Effector memory CD8-positive, alpha-beta T cell (primary cell): ENCODE results near the gene SSR4.

ENCODE experiments used
- ATAC-seq: fragments of 150-1000 bp; cut with Tn5 transposase; replicated peaks from 2 replicates; pipeline ENCODE4 v1.10.0; 2021; ENCODE audit warnings: mild to moderate bottlenecking, moderate library complexity
- DNase-seq, 3 experiments: peaks; one replicate each; pipeline ENCODE4 v3.0.0; 2021
- H3K27ac Mint-ChIP-seq, 2 donors: one replicate each; pipeline ENCODE4 v1.8.0; 2022; ENCODE audit warnings: mild to moderate bottlenecking in 2 of 2, mixed read lengths in 2 of 2, moderate library complexity in 2 of 2
- H3K27me3 Mint-ChIP-seq, 2 donors: one replicate each; pipeline ENCODE4 v1.8.0; 2022; ENCODE audit warnings: mixed read lengths in 2 of 2
- H3K36me3 Mint-ChIP-seq: one replicate; pipeline ENCODE4 v1.8.0; 2022; ENCODE audit warnings: mild to moderate bottlenecking, moderate library complexity, mixed read lengths; ENCODE audit not compliant: insufficient read depth
- H3K4me1 Mint-ChIP-seq, 2 donors: one replicate each; pipeline ENCODE4 v1.8.0; 2022; ENCODE audit warnings: low read depth in 2 of 2, mixed read lengths in 2 of 2
- H3K4me3 Mint-ChIP-seq, 2 donors: one replicate each; pipeline ENCODE4 v1.8.0; 2022; ENCODE audit warnings: mild to moderate bottlenecking in 2 of 2, mixed read lengths in 2 of 2, moderate library complexity in 2 of 2
- H3K9me3 Mint-ChIP-seq, 2 donors: one replicate each; pipeline ENCODE4 v1.8.0; 2022; ENCODE audit warnings: mixed read lengths in 2 of 2

The SSR4 gene

GRCh38 chrX:153799326-153799725 lies 4.9 kb downstream of the SSR4 start:
- H3K9me3 Mint-ChIP-seq = no peaks in the 10 kb centered on the region
- H3K4me1 Mint-ChIP-seq = peaks cover 9 to 16% of the 10 kb centered on the region in 2 donors
- H3K36me3 Mint-ChIP-seq = peaks cover 29% of the 10 kb centered on the region
- ATAC-seq (no peak), DNase-seq (no peak)
- no peak overlapping the region for H3K27ac Mint-ChIP-seq
- H3K27me3 Mint-ChIP-seq = no peaks in the 10 kb centered on the region
- H3K4me3 Mint-ChIP-seq = no peak overlapping the region

DNA sequence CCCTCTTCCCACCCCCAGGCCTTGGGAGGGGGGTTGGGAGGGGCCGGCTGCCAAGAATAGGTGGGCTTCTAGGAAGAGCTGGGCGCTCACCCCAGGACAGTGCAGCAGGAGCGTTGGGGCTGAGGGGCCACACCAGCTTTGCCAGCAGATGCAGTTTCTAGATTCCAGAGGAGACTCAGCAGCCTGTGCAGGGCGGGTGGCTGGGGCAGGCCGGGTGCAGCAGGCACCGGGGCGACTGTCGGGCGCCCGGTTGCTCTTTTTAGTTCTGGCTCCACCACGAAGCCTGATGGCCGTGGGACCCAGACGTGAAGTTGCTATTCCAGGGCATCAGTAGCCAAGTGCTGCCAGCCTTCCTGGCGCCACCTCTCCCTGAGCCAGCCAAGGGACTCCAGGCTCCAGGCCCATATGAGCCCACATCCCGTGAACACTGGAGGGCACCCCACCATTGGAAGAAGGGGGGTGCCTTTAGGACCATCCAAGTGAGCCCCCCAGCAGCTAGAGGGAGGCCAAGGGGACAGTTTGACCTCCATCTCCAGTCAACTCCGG lies 5.8 kb downstream of the SSR4 start:
- Mint-ChIP-seq H3K9me3 (no peaks in the 10 kb centered on the region), H3K4me1 (peaks cover 7 to 11% of the 10 kb centered on the region in 2 donors), H3K4me3 (no peak overlapping the region), H3K27me3 (no peaks in the 10 kb centered on the region), H3K36me3 (peaks cover 31% of the 10 kb centered on the region), H3K27ac (peak overlapping the region; percentile 35 to 66)
- ATAC-seq (no peak), DNase-seq (no peak)

DNA sequence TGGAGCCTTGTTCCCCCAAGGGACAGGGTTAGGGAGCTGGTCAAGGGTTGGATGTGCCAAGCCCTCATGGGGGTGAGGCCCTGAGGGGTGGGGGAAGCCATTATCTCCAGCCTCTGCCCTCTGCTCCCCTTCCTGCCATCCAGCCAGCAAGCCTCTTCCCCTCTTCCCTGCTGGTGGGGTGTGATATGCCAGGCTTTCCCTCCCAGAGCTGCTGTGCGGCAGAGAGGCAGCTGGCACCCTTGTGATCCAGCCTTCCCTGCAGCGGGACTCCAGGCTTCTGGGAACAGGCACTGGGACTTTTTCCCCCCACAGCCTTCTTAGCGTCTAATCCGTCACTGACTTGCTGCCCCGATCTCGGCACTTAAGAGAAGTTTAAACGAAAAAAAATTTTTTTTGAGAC lies 6.3 kb downstream of the SSR4 start:
- Mint-ChIP-seq H3K27me3 (no peaks in the 10 kb centered on the region), H3K27ac (peak overlapping the region in 1 of 2 donors; percentile 66), H3K9me3 (no peaks in the 10 kb centered on the region), H3K4me1 (peaks cover 4 to 9% of the 10 kb centered on the region in 2 donors), H3K36me3 (peaks cover 31% of the 10 kb centered on the region), H3K4me3 (no peak overlapping the region)
- ATAC-seq (no peak), DNase-seq (no peak)

- H3K9me3 Mint-ChIP-seq = no peaks in the 10 kb centered on the region
- no peaks in the 10 kb centered on the region for H3K27me3 Mint-ChIP-seq
- no peak for ATAC-seq
- no peak overlapping the region for H3K4me3 Mint-ChIP-seq
- no peak for DNase-seq
- H3K36me3 Mint-ChIP-seq = peaks cover 24% of the 10 kb centered on the region
- peaks cover 0 to 3% of the 10 kb centered on the region in 2 donors for H3K4me1 Mint-ChIP-seq
- H3K27ac Mint-ChIP-seq = no peak overlapping the region
Measured at GRCh38 chrX:153801669-153802068, 7.2 kb downstream of the SSR4 start.

- Mint-ChIP-seq H3K36me3 (peaks cover 24% of the 10 kb centered on the region), H3K9me3 (no peaks in the 10 kb centered on the region), H3K4me1 (peaks cover 0 to 3% of the 10 kb centered on the region in 2 donors), H3K27ac (no peak overlapping the region), H3K4me3 (no peak overlapping the region), H3K27me3 (no peaks in the 10 kb centered on the region)
- DNase-seq (no peak), ATAC-seq (no peak)
Measured at GRCh38 chrX:153802513-153803045, 8.1 kb downstream of the SSR4 start.

GRCh38 chrX:153803211-153804099 lies 9.0 kb downstream of the SSR4 start:
- ATAC-seq (no peak), DNase-seq (no peak)
- no peaks in the 10 kb centered on the region for H3K9me3 Mint-ChIP-seq
- no peaks in the 10 kb centered on the region for H3K27me3 Mint-ChIP-seq
- no peaks in the 10 kb centered on the region for H3K4me1 Mint-ChIP-seq
- no peak overlapping the region for H3K27ac Mint-ChIP-seq
- H3K36me3 Mint-ChIP-seq = peaks cover 22% of the 10 kb centered on the region
- no peak overlapping the region for H3K4me3 Mint-ChIP-seq

- H3K27me3 Mint-ChIP-seq = no peaks in the 10 kb centered on the region
- H3K4me1 Mint-ChIP-seq = peaks cover 0 to 3% of the 10 kb centered on the region in 2 donors
- peaks cover 16% of the 10 kb centered on the region for H3K36me3 Mint-ChIP-seq
- no peak overlapping the region for H3K27ac Mint-ChIP-seq
- no peak overlapping the region for H3K4me3 Mint-ChIP-seq
- DNase-seq (no peak), ATAC-seq (no peak)
- H3K9me3 Mint-ChIP-seq = no peaks in the 10 kb centered on the region
Measured at GRCh38 chrX:153804100-153804595, 9.7 kb downstream of the SSR4 start.

DNA sequence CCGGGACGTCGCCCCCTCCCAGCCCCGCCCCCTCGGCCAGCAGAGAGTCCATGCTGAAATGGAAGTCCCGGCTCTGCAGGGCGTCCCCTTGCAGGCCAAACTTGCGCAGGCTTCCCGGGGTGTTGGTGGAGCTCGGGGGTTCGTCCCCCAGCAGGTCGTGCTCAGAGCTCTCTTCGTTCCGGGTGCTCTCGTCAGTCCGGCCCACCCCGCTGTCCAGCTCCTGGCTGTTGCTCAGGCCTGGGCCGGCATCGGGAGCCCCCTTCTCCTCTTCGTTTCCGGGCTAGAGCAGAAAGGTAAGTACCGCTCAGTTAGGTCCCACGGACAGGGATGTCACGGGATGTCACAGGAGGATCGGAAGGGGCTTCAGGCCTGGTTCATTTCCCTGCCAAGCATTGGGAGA lies 10.2 kb downstream of the SSR4 start:
- peaks cover 16% of the 10 kb centered on the region for H3K36me3 Mint-ChIP-seq
- no peak overlapping the region for H3K27ac Mint-ChIP-seq
- no peak for ATAC-seq
- H3K4me1 Mint-ChIP-seq = peaks cover 0 to 3% of the 10 kb centered on the region in 2 donors
- no peaks in the 10 kb centered on the region for H3K27me3 Mint-ChIP-seq
- DNase-seq = no peak
- H3K9me3 Mint-ChIP-seq = no peaks in the 10 kb centered on the region
- no peak overlapping the region for H3K4me3 Mint-ChIP-seq

GRCh38 chrX:153805436-153805835 lies 11.0 kb downstream of the SSR4 start:
- Mint-ChIP-seq H3K27me3 (no peaks in the 10 kb centered on the region), H3K4me1 (peaks cover 0 to 3% of the 10 kb centered on the region in 2 donors), H3K36me3 (peaks cover 12% of the 10 kb centered on the region), H3K27ac (no peak overlapping the region), H3K4me3 (no peak overlapping the region), H3K9me3 (no peaks in the 10 kb centered on the region)
- DNase-seq (no peak), ATAC-seq (no peak)

DNA sequence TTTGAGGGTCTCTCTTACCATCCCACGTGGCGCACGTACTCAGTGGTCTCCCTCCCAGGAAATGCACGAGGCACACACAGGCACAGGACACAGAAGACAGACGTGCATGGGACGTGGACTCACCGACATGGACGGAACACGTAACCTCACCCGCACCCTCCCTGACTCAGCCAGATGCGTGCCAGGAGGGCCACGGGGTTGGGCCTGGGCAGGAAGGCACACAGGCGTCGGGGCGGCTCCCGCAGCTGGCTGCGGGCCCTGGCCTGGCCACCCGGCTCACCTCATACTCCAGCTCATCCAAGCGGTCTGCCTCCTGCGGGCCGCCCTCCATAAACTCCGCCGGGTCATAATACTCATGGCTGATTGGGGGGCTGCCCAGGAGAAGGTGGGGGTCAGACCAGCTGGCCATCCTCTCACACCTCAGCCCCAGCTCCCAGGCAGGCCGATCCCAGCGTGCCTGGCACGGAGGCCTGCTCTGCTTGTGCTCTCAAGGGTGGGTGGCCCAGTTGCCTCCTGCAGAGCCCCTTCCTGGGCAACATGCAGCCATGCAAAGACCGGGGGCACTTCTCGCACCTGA lies 12.6 kb downstream of the SSR4 start:
- H3K9me3 Mint-ChIP-seq = no peaks in the 10 kb centered on the region
- no peak for ATAC-seq
- H3K27me3 Mint-ChIP-seq = no peaks in the 10 kb centered on the region
- no peak for DNase-seq
- H3K36me3 Mint-ChIP-seq = peaks cover 4% of the 10 kb centered on the region
- H3K4me1 Mint-ChIP-seq = peaks cover 0 to 3% of the 10 kb centered on the region in 2 donors
- no peak overlapping the region for H3K4me3 Mint-ChIP-seq
- H3K27ac Mint-ChIP-seq = no peak overlapping the region

GRCh38 chrX:153807976-153808375 lies 13.5 kb downstream of the SSR4 start:
- ATAC-seq (no peak), DNase-seq (no peak)
- Mint-ChIP-seq H3K9me3 (no peaks in the 10 kb centered on the region), H3K27ac (no peak overlapping the region), H3K36me3 (peaks cover 4% of the 10 kb centered on the region), H3K4me1 (peaks cover 3 to 5% of the 10 kb centered on the region in 2 donors), H3K4me3 (no peak overlapping the region), H3K27me3 (no peaks in the 10 kb centered on the region)

DNA sequence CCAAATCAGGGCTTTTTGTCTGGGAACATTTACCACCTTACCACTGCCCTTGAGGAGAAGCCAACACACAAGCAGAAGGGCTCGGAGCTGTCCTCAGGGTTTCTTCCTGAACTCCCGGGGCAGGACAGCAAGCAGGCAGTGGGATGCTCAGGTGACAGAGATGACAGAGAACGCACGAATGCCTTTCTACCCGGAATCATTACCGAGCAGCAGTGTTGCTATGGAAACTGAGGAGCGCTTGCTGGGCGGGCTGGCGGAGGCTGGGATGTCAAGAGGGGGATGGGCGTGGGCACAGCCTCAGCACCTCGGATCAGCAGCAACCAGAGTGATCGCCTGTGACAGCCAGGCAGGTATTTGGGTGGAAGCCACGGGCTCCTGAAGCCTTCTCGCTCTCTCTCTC lies 17.8 kb downstream of the SSR4 start:
- no peak overlapping the region for H3K4me3 Mint-ChIP-seq
- no peaks in the 10 kb centered on the region for H3K27me3 Mint-ChIP-seq
- no peaks in the 10 kb centered on the region for H3K9me3 Mint-ChIP-seq
- ATAC-seq (no peak), DNase-seq (no peak)
- peaks cover 24 to 25% of the 10 kb centered on the region in 2 donors for H3K4me1 Mint-ChIP-seq
- H3K27ac Mint-ChIP-seq = no peak overlapping the region
- no peaks in the 10 kb centered on the region for H3K36me3 Mint-ChIP-seq

DNA sequence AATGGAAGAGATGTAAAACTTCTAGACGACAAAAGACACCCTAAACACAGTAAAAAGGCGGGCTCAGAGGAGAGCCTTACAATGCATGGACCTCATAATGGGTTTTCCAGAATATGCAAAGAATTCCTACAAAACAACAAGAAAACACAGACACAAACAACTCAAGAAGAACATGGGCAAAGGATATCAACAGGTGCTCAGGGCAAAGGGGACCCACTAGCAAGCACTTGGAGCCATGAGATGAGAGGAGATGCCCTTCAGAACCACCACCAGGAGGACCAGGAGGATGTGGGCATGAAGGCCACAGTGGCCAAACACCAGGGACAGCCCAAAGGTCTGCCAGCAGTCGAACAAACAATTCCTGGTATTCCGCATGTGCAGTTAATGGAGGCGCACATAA lies 18.7 kb downstream of the SSR4 start:
- no peak for DNase-seq

More for the DNA sequence above, 18.7 kb downstream of the SSR4 start:
- no peak overlapping the region for H3K4me3 Mint-ChIP-seq
- no peaks in the 10 kb centered on the region for H3K27me3 Mint-ChIP-seq
- H3K9me3 Mint-ChIP-seq = no peaks in the 10 kb centered on the region
- peaks cover 28 to 29% of the 10 kb centered on the region in 2 donors for H3K4me1 Mint-ChIP-seq
- no peak overlapping the region for H3K27ac Mint-ChIP-seq
- H3K36me3 Mint-ChIP-seq = no peaks in the 10 kb centered on the region
- ATAC-seq = no peak
